Sigmoid colon (tissue), 4 donors: ENCODE results near the gene GNB3.

Experiments
- POLR2AphosphoS5 ChIP-seq, 4 donors: sonication (generic); formaldehyde crosslinking; IDR thresholded peaks; one replicate each; pipeline ENCODE4 v1.6.1; 2017; ENCODE audit warnings: antibody characterized with exemption in 4 of 4
- TF ChIP-seq, protein P1 (sequence below), 4 experiments: fragments of 450-650 bp in 3 of 4; fragments of 200-600 bp in 1 of 4; IDR thresholded peaks; one replicate each; pipeline ENCODE4 v1.5.1; 2016 to 2019; ENCODE audit warnings: antibody characterized with exemption in 4 of 4, mild to moderate bottlenecking in 3 of 4, moderate library complexity in 2 of 4

DNA sequence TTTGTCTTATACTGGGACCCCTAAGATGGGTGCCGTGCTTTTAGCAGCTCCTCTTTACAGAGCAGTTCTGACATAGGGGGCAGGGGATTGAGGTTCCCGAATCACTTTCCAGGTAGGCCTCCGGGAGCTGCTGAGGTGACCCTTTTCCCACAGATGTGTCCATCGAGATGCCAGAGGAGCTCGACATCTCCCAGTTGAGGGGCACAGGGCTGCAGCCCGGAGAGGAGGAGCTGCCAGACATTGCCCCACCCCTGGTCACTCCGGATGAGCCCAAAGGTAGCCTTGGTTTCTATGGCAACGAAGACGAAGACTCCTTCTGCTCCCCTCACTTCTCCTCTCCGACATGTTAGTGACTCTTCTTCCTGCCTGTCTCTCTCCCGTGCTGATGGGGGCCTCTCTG lies 22.3 kb downstream of the GNB3 start:
- TF ChIP-seq, protein P1, sequence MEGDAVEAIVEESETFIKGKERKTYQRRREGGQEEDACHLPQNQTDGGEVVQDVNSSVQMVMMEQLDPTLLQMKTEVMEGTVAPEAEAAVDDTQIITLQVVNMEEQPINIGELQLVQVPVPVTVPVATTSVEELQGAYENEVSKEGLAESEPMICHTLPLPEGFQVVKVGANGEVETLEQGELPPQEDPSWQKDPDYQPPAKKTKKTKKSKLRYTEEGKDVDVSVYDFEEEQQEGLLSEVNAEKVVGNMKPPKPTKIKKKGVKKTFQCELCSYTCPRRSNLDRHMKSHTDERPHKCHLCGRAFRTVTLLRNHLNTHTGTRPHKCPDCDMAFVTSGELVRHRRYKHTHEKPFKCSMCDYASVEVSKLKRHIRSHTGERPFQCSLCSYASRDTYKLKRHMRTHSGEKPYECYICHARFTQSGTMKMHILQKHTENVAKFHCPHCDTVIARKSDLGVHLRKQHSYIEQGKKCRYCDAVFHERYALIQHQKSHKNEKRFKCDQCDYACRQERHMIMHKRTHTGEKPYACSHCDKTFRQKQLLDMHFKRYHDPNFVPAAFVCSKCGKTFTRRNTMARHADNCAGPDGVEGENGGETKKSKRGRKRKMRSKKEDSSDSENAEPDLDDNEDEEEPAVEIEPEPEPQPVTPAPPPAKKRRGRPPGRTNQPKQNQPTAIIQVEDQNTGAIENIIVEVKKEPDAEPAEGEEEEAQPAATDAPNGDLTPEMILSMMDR (IDR thresholded peaks at IDR 0.05): no peak
- no peak for TF ChIP-seq POLR2AphosphoS5 (IDR thresholded peaks at IDR 0.05)
